Fibroblast of the aortic adventitia (primary cell): ENCODE data around the gene IMMP2L. TPM values are rescaled to one million over a fixed set of nuclear protein-coding genes. Genes with fewer than 3 reads are reported as not detected.
A peak's percentile ranks its signal among the peaks of the same experiment; 100 is the strongest.

Experiments used
- DNase-seq: peaks from one replicate; pipeline ENCODE4 v3.0.0-alpha.2; 2010; ENCODE audit warnings: low read depth
- H3K4me3 ChIP-seq: 2 replicates; pipeline ENCODE4 v1.5.1; 2011; ENCODE audit warnings: low read depth, mild to moderate bottlenecking, control low read depth, low read length, moderate library complexity
- total RNA-seq: library from RNA; depleted of rRNA; stranded (reverse); fragments of >200 nt; gene quantifications from 2 replicates; pipeline ENCODE4 v1.2.3, GENCODE V29; 2012; ENCODE audit warnings: low replicate concordance
- TF ChIP-seq, protein P1 (sequence below): IDR thresholded peaks from 2 replicates; pipeline ENCODE4 v1.5.1; 2011; ENCODE audit warnings: mild to moderate bottlenecking, low read length, control low read depth, inconsistent platforms; ENCODE audit not compliant: insufficient read depth

Gene IMMP2L
- total RNA-seq, 1 donor, result 9.9 TPM

DNA sequence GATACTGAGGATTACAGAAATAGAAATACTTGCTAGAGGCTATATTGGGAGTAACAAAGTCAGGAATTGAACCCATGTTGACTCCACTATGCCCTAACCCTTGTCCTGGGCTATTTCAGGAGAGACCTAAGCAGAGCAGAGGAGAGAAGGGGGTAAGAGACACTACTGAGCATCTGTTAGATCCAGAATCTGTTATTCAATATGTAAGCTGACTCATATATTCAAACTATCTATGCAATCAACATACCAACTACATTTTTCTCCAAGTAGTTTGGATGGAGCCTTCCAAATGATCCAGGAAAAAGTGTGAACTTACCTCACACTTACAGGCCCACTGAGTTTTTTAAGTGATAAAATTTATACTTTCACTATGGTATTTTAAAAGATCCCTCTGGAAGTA lies 216.1 kb downstream of the IMMP2L start:
- no peak for DNase-seq
- TF ChIP-seq, protein P1, sequence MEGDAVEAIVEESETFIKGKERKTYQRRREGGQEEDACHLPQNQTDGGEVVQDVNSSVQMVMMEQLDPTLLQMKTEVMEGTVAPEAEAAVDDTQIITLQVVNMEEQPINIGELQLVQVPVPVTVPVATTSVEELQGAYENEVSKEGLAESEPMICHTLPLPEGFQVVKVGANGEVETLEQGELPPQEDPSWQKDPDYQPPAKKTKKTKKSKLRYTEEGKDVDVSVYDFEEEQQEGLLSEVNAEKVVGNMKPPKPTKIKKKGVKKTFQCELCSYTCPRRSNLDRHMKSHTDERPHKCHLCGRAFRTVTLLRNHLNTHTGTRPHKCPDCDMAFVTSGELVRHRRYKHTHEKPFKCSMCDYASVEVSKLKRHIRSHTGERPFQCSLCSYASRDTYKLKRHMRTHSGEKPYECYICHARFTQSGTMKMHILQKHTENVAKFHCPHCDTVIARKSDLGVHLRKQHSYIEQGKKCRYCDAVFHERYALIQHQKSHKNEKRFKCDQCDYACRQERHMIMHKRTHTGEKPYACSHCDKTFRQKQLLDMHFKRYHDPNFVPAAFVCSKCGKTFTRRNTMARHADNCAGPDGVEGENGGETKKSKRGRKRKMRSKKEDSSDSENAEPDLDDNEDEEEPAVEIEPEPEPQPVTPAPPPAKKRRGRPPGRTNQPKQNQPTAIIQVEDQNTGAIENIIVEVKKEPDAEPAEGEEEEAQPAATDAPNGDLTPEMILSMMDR, result no peak

DNA sequence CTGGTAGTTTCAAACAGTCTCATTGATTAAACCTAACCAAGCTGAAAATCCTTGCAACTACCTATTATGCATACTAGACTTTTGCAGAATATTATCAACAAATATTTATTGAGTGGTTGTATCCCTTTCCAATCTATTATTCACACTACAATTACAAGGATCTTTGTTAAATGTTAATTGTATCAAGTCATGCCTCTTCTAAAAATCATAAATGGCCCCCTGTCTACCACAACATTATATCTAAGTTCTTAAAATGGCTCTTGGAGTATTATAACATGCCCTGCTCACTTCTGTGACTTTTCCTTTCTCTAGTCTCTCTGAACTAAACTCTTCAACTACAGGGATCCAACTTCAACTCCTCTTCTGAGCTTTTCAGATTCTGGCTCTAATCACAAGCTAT lies 219.3 kb downstream of the IMMP2L start:
- no peak for DNase-seq
- H3K4me3 ChIP-seq, result no peak overlapping the region
- TF ChIP-seq, protein P1, result no peak

More for the DNA sequence above, 216.1 kb downstream of the IMMP2L start:
- H3K4me3 ChIP-seq, result no peak overlapping the region

DNA sequence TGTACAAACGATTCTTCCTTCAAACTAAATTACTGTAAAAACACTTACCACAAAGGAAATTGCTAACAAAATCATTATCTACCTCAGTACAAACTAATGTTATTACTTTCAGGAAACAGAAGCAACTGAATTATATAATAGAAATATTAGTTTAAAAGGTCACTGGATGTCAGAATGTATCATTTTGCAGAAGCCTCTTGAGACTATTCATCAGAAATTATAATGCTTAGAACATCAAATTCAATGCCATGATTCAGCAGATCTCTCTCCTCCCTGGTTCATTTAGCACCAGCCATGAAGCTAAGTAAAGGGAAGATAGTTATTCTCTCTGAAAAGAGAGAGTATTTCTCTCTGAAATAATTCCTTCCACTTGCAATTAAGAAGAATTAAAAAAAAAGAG lies 223.3 kb downstream of the IMMP2L start:
- H3K4me3 ChIP-seq, result no peak overlapping the region
- DNase-seq, result no peak
- TF ChIP-seq, protein P1, result no peak

DNA sequence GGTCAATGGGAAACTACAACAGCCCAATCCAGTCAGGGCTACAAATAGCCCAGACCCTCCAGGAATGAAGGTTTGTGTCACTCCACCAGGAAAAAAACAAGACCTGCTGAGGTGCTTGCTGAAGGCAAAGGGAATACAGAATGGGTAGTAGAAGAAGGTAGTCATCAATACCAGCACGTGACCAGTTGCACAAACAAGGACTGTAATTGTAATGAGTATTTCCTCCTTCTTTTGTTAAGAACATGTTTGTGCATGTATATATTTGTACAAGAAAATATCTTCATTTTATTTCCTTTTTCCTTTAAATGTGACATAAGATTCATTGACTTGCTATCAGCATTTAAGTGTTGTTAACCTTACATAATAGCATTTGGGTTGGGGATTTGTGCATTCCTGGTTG lies 229.3 kb downstream of the IMMP2L start:
- no peak overlapping the region for H3K4me3 ChIP-seq
- no peak for DNase-seq
- TF ChIP-seq, protein P1, result no peak

DNA sequence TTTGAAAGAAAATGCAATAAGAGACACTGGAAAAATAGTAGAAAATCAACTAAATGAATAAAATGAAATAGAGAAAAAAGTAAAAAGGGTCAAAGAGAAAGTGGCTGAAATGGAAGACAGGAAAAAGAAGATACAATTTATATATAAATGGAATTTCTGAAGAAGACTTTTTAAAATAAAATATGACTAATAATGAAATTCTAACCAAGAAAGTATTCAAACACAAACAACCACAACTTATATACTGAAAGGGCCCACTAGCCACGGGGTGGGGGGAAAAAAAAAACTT lies 232.1 kb downstream of the IMMP2L start:
- H3K4me3 ChIP-seq, result no peak overlapping the region
- no peak for DNase-seq
- TF ChIP-seq, protein P1, result no peak

DNA sequence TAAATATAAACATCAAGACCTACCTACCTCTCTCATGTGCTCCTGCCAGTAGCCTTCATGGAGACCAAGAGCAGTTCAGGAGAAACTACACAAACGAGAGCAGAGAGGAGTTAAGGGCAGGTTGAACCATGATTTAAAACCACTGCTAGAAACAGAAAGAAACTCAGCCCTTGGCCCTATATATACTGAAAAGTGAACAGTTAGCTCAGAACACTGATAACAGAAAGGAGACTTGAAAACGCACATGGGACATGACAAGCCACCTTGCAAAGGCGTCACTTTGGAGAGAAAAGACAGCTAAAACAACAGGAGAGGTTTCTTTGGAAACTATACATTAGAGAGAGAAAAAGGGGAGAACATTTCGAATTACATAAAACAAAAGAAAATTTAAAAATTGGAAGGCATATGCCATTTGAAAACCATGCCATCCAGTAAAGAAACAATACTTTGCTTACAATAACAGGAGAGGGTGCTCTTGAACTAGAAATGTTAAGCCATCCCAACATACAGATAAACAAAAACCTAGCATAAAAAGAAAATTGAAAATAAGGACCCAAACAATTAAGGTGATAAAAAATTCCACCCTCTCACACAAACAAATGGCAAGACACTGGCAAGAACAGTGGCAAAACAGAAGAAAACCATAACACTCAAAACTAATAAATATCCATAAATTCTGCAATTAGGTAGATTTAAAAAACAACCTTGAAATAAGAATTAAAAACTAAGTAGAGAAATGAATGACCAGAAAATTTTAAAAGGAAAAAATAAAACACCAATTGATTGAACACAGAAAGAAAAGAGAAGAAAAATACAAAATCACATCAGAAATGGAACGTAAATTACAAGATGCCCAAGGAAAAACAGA lies 232.7 kb downstream of the IMMP2L start:
- peak; percentile 48 for DNase-seq
- H3K4me3 ChIP-seq, result no peak overlapping the region
- TF ChIP-seq, protein P1, result peak; percentile 22

DNA sequence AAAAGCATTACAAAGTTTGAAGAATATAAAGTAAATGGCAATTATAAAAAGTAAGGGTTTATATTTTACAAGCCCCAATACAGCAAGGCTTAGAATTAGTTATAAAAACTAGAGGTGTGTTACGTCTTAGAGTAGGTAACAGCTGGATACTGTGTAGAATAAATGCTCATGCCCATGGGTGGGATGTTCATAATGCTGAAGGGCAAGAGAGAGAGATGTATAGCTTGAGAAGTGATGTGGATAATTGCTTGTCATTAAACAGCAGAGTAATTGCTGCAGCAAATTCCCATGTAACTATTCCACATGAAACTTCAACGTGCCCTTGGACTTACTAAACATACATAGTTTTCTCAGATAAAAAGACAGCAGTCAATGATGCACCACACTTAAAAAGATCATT lies 233.8 kb downstream of the IMMP2L start:
- no peak overlapping the region for H3K4me3 ChIP-seq
- TF ChIP-seq, protein P1, result no peak
- DNase-seq, result no peak
